CD4-positive, alpha-beta T cell treated with Interleukin-15 for 4 hours (primary cell): ENCODE results near the gene PRADC1.

Source experiments
- DNase-seq: peaks from one replicate; pipeline ENCODE4 v3.0.0-alpha.2; 2020; ENCODE audit warnings: low spot score

Gene PRADC1

DNA sequence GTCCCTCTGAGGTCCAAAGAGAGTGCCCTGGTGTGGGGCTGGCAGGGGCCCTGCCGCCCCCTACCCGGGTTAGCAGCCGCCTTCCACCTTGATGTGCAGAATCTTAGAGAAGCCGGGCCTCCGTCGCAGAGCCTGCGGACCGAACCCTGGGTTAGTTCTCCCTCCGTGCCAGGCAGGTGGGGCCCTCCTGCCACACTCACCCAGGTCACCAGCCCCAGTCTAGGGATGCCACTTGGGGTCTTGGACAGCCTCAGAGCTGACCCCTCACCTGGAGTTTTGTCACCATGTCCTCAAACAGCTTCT is 25.8 kb upstream of the PRADC1 start:
- DNase-seq = no peak

DNA sequence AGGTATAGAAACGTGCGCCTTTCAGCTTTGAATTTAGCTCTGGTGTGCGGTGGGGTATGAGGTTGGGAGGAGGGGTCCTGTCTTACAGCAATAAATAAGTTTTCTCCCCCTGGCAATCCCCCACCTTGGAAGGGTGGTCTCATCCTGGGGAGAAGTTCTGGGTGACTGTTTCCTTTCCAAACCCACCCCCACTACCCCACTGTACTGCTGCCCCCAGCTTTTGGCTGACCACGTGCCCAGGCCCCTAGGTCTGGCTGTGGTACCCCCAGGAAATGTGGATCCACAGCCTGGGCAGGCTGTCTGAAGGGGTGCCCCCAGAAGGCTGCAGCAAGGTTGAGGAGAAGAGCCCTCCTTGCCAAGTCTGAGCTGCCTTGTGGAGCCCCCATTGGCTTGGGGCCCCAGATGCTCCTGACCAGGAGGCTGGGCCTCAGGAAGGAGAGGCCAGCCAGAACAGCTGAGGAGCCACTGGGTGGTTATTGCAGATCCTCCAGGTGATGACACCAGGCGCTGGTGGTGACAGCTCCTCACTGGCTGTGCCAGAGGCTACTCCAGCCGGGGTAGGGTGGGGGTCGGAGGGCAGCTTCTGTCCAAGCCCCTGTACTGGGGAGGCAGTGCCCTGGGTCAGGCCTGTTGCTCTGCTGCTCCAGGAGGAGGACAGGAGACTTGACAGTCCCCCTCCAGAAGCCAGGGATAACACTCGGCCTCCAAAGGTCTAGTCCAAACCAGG is 25.3 kb upstream of the PRADC1 start:
- no peak for DNase-seq

DNA sequence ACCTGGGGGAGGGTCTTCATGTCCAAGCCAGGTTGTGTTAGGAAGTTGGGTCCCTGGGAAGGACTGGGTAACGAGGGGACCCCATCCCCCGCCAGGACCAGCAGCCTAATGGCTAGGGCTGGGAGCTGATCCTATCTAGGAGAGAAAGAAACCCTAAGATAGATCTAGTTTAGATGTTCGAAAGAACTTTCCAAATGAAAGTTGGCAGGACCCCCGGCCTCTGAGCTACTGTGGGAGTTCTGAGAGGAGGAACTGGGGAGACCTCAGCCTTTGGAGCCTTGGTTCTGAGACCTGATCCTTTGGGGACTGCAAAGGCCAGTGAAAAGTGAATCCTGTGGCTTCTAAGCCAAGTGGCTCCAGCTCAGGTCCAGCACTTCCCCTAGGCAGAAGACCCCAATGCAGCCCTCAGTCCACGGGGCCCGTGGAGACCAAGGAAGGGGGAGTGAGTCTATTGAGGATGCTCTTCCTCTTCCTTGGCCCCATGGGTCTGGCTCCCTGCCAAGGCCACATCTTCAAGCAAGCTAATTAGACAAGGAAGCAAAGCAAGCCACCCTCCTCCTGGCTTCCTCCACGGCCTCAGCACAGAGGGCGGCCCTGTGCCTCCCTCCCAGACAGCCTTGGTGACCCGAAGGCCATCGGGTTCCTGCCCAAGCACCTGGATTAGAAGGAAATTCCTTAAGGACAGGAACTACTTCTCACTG is 24.5 kb upstream of the PRADC1 start:
- DNase-seq = no peak

DNA sequence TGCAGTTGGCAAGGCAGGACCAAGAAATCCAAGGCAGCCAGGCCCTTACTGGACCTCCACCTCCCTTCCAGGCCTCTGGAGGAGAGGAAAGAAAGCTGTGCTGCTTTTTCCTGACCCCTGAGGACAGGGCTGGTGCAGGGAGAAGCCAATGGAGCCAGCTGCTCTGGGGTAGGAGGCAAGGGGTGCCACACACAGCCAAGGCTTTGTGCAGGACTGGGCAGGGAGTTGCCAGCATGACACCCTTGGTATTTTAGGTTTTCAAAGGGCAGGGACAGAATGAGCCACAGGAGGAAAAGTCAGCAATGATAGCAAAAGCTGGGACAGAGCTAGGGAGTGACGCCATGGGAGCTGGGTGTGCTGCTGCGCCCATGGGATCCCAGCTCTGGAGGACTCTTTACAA is 24.0 kb upstream of the PRADC1 start:
- no peak for DNase-seq

DNA sequence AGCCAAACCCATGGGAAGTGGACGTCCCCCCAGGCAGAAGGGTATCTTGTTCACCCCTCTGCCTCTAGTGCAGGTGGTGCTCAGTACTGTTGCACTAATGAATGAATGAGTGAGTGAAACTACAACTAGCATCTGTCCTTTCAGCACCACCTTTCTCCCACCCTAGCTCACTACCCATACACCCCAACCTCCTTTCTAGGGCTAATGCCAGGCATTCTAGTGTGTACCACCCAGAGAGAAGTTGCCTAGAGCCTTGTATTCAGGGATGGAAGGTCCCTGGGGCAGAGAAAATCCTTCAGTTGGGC is 23.5 kb upstream of the PRADC1 start:
- DNase-seq = no peak

DNA sequence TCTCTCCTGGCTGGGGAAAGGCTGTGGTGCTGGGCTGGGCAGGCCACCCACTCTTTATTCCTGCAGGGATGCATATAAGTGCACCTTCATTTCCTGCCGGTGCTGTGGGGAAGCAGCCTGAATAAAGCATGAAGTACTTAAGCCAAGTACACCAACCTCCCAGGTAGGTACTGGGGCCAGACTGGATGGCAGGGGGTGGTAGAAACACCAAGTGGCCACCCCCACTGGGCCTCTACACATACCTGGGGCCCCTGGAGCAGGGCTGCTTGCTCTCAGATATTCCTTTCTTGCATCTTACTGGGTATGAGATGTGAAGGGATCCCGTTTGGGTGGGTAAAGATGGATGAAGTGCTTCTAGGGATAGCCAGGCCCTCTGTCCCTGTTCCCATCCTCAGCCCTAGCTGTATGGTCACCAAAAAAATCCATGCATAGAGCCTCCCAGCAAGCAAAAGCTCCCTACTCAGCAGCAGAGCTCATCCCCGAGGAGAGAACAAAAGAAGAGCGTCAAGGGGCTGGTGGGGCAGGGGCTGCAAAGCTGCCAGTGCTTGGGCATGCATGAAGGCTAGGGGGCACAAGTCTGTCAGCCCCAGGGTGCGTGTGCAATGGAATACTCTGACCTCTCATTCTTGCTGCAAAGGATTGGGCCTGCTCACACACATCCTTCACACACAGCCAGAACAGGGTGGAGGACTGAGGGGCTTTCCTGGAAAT is 23.0 kb upstream of the PRADC1 start:
- no peak for DNase-seq

DNA sequence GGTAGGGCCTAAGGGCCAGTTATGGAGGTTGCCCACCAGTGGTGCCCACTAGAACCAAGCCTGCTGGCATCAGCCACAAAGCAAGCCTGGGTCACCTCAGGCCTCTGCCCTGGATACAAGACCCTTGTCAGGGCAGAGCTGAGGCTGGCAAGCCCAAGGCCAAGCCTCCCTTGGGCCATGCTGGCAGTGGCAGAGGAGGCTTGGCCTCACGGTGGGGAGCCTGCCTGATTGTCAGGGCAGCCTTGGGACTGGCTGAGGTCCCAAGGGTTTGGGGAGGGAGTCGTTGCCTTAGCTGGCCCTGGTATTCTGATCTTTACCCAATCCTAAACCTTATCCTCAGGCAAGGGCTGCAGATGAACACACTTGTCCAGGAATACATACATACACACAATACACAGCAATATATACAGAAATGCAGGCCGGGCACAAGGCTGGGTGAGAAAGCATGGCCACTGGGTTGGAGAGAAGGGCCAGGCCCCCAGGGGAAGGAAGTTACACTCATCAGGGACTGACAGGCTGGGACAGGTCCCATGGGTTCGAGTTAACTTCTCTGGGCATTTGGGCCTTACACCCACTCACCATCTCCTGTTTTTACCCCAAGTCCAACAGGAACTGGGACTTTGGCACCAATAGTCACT is 22.1 kb upstream of the PRADC1 start:
- DNase-seq = no peak

DNA sequence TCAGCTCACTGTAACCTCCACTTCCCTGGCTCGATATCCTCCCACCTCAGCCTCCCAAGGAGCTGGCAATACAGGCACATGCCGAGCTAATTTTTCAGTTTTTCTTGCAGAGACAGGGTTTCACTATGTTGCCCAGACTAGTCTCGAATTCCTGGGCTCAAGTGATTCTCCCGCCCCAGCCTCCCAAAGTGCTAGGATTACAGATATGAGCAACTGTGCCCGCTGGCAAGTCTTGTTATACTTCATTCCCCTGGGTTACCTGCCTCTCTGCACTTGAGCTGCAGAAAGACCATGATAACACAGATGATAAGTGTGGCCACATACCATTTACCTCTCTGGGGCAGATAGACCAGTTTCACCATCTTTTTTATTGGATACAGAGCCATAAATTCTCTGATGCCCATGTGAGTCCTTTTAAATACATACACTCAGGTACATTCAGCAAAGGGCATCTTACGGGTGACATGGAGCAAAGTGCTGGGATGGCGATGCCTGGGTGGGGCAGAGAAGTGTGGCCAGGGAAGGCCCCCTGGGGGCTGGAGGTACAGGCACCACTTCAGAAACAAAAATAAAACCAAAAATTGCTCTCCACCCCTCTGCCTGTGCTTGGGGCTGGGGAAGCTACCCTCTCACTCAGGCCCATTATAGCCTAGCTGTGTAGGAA is 21.4 kb upstream of the PRADC1 start:
- DNase-seq = no peak

DNA sequence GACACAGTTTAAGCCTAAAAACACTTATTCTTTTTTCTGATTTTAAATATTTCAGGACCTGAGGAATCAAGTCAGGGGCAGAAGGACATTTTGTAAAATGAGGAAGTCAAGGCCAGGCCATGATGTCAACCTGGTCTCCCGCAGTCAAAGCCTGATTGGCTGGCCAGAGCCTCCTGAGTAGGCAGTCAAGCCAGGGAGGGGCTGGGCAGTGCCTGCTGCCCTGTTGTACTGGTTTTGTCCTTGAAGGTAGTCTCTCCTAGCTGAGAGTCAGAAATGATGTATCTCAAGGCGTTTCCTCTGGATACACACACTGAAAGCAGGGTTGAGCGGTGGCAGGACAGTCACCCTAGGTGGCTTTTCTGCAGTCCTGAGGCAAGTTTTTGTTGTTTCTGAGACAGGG is 20.9 kb upstream of the PRADC1 start:
- DNase-seq = no peak

DNA sequence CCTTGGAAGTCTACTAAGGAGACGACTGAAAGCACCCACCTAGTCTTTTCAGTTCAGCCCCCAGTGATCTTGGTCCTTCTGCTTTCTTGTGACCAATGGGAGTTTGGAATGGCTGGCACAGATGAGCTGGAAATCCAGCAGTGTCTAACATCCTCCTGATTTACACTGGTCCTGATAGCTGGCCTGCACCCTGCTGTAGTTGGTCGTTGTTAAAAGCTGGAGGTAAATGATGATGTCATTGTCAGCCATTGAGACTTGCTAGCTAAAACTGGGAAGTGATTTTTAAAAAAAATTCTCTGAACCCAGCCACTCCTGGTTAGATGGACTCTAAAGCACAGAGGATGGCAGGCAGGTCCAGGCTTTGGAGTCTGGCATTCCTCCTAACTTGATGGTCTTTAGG is 20.4 kb upstream of the PRADC1 start:
- no peak for DNase-seq

DNA sequence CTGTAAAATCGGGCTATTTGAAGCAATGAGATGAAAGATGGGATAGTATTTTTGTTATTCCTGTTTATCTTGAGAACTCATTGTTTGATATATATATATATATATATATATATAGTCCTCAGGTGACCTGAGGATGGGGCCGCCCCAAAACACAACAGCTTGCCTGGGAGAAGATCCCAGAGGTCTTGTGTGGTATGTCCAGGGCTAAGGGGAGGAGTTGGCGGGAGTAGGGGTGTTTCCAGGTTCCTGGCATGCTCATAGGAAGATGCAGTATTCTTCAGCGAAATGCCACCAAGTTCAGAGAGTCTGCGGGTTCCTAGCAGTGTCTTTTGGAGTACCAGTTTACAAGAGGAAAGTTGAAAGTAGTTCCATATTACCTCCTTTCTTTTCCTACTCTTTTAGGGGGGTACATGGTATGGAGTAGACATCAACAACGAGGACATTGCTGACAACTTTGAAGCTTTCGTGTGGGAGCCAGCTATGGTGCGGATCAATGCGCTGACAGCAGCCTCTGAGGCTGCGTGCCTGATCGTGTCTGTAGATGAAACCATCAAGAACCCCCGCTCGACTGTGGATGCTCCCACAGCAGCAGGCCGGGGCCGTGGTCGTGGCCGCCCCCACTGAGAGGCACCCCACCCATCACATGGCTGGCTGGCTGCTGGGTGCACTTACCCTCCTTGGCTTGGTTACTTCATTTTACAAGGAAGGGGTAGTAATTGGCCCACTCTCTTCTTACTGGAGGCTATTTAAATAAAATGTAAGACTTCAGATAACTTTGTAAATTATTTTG is 19.4 kb upstream of the PRADC1 start:
- DNase-seq = no peak

DNA sequence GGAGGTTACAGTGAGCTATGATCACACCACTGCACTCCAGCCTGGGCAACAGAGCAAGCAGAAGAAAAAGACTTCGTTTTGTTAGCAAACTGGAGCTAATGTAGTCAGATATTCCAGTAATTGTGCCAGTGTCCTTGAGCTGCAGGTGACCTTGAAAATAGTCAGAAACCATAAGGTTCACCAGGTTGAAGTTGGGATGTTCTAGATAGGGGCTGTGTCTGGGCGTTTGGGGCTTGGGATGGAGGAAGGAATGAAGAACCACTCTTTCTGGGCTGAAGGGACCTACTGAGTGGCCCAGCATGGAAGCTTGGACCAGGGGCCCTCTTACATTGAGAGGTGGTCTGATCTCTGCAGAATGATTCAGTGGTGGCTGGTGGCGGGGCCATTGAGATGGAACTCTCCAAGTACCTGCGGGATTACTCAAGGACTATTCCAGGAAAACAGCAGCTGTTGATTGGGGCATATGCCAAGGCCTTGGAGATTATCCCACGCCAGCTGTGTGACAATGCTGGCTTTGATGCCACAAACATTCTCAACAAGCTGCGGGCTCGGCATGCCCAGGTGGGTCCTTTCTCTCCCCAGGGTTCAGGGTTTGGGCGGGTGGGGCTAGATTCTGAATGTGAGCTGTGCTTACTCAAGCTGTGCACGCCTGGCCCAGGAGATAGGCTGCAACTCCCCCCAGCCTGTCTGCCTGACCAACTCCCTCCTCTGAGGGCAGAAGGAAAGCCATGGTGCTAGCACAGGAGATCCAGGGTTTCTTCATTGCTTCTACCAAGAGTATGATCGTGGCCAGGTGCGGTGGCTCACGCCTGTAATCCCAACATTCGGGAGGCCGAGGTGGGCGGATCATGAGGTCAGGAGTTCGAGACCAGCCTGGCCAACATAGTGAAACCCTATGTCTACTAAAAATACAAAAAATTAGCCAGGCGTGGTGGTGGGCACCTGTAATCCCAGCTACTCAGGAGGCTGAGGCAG is 18.1 kb upstream of the PRADC1 start:
- DNase-seq = no peak

DNA sequence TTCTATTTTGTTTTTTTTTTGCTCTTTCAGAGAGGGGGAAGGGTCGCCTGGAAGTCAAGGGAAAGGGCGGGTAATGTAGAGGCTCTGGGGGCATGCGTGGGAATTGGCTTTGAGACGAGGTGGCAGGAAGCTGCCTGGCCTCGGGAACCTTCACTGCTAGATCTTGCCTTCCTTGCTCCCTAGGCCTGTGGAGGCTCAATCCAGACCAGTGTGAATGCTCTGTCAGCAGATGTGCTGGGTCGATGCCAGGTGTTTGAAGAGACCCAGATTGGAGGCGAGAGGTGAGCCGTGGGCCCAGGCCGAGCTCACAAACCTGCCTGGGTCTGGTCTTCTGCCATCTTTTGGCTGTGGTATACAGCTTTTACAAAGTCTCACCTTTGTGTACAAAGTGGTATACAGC is 16.6 kb upstream of the PRADC1 start:
- no peak for DNase-seq

DNA sequence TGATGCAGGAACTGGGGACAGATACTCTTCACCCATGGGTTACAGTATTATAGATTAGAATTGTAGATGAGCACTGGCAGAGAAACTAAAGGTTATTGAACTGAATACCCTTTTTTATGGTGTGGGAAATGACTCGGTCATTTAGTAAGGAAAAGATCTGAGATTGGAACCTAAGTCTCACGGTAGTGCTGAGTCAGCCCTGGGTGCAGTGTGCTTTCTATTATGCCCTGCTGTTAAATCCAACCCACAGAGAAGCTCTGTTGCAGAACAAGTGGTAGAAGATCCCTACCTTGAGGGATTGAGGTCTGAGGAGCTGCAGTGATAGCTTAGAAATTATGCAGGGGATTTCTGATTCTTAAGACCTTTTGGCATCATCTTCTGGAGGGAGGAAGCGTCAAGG is 13.8 kb upstream of the PRADC1 start:
- no peak for DNase-seq

DNA sequence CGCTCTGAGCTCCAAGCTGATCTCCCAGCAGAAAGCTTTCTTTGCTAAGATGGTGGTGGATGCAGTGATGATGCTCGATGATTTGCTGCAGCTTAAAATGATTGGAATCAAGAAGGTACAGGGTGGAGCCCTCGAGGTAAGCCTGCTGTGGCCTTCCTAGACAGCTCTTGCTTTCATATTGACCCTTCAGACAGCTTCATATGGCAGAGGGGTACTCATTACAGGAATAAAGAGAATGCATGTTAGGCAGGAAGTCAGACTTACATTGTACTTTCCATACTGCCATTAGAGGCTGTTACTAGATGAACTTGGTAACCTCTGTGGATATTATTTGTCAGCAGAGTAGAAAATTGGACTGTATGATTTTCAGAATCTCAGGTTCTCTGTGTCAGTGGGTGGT is 11.5 kb upstream of the PRADC1 start:
- no peak for DNase-seq

DNA sequence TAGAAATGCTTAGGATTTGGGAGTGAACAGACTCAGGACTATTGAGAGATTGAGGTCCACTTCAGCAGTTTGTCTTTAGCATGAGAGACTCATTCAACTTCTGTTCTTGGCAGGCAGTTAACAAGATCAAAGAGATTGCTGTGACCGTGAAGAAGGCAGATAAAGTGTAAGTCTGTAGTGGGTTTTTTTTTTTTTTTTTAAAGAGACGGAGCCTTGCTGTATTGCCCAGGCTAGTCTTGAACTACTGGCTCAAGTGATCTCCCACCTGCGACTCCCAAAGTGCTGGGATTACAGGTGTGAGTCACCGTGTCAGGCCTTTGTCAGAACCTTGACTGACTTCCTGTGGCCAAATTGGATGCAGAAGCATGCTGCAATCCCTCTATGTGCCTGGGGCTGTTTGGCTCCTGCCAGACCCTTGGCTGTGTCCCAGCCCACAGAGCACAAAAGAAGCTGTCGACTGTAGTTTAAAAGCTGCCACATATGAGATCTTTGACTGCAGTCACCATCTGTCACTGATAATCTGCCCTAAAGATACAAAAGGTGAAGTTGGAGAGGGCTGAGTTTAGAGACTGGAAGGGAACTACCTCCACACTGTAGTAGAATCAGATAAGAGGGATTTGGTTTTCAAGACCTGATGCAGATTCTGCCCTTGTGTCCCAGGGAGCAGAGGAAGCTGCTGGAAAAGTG is 11.0 kb upstream of the PRADC1 start:
- no peak for DNase-seq

DNA sequence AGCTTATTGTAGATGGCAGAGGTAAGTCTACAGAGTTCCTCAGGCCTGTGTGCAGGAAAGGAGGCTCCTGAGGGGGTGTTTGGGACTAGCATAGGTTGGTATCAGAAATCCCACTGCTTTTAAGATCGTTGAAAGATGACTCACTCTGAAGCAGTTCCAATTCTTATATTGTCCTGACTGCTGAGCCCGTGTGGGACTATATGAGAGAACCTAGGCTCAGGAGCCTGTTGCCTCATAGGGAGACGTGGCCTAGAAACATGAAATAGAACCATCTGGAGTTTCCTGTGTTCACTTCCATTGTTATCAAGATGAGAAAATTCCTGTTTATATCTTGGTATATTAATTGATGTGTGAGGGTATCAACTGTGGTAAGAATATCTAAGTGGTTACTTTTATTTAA is 6.7 kb upstream of the PRADC1 start:
- DNase-seq = no peak

DNA sequence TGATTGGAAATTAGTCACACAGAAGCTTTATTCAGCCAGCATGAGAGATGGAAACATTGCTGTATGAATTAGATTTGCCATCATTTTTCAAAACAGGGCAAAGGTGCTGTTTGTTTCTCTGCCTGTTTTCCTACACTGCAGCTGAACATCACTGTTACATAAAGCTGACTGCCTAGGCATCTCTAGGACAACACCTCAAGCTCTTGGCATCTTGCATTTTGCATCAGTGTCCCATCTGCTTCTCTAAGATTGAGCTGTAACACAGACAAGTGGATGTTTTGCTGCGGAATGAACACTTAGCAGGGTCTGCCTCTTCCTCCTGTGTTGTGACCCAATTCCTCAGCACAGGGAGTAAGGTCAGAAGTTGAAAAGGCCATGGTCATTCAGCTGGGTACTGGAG is 5.9 kb upstream of the PRADC1 start:
- no peak for DNase-seq

DNA sequence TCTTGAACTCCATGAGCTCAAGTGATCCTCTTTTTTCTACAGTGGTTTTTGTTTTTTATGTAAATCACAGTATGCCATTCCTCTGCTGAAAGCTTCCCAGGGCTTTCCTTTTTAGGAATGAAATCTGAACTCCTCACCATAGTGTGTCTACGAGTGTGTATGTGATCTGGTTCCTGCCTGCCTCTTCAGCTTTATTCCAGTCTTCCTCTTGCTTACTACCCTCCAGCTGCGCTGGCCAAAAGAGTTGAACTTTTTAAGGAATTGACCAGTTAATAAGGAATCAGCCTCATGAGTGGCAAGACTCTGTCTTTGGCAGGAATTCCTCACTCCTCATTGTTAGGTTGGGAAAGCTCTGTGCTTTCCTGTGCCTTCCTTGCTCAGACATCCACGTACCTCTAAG is 5.1 kb upstream of the PRADC1 start:
- DNase-seq = no peak

DNA sequence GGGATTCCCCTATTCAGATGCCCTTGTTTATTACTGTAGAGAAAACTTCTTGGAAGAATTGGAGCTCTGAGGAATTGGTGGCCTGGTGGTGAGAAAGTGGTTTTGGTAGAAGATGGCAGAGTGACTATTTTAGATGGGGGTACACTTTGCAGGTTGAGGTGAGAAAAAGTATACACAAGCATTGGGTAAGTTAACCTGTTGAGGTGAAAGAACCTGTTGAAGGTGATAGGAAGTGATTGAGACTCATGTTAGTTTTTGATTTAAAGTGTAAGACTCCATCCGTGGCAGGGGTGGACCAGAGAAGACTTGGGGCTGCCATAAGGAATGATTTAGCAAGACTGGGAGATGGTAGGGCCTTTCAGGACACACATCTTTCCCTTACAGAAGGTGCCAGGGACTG is 4.1 kb upstream of the PRADC1 start:
- no peak for DNase-seq
